Naive B cell (primary cell): ENCODE results near the gene ARL5A. TPM values are rescaled to one million over a fixed set of nuclear protein-coding genes. Genes with fewer than 3 reads are reported as not detected.
A peak's percentile ranks its signal among the peaks of the same experiment; 100 is the strongest.

Source experiments
- ATAC-seq, 2 donors: fragments of 150-1000 bp; cut with Tn5 transposase; 2 replicates each; pipeline ENCODE4 v1.10.0; 2021; ENCODE audit warnings: low read depth in 2 of 2, mild to moderate bottlenecking in 2 of 2, moderate library complexity in 2 of 2
- DNase-seq: peaks from one replicate; pipeline ENCODE4 v3.0.0; 2022
- H3K27ac Mint-ChIP-seq, 6 donors: one replicate each; pipeline ENCODE4 v1.8.0; 2020 to 2022; ENCODE audit warnings: mild to moderate bottlenecking in 6 of 6, mixed read lengths in 6 of 6, moderate library complexity in 5 of 6, inconsistent platforms in 2 of 6
- H3K27me3 Mint-ChIP-seq, 3 donors: one replicate each; pipeline ENCODE4 v1.8.0; 2021 to 2022; ENCODE audit warnings: mixed read lengths in 3 of 3, mild to moderate bottlenecking in 1 of 3
- H3K36me3 Mint-ChIP-seq, 2 donors: one replicate each; pipeline ENCODE4 v1.8.0; 2020 to 2022; ENCODE audit warnings: mixed read lengths in 2 of 2, inconsistent platforms in 1 of 2, mild to moderate bottlenecking in 1 of 2
- H3K4me1 Mint-ChIP-seq, 3 donors: one replicate each; pipeline ENCODE4 v1.8.0; 2020 to 2022; ENCODE audit warnings: mixed read lengths in 3 of 3, inconsistent platforms in 1 of 3, mild to moderate bottlenecking in 1 of 3, moderate library complexity in 1 of 3
- H3K4me3 Mint-ChIP-seq, 8 donors: one replicate each; pipeline ENCODE4 v1.8.0; 2020 to 2022; ENCODE audit warnings: mild to moderate bottlenecking in 8 of 8, mixed read lengths in 8 of 8, moderate library complexity in 8 of 8, inconsistent platforms in 2 of 8
- H3K9me3 Mint-ChIP-seq, 7 donors: one replicate each; pipeline ENCODE4 v1.8.0; 2020 to 2022; ENCODE audit warnings: mixed read lengths in 7 of 7, mild to moderate bottlenecking in 5 of 7, inconsistent platforms in 2 of 7, moderate library complexity in 1 of 7
- polyA plus RNA-seq, 6 donors: library from polyadenylated mRNA; unstranded; fragments of 300-500 nt; fragmentation: Illumina TruSeq; gene quantifications; one replicate each; pipeline ENCODE4 v1.2.3, GENCODE V29; 2021; ENCODE audit warnings: low read depth in 6 of 6

Gene ARL5A
- polyA plus RNA-seq, 6 donors from 2014 or later: 67.6 to 139 (median 90.9) TPM

DNA sequence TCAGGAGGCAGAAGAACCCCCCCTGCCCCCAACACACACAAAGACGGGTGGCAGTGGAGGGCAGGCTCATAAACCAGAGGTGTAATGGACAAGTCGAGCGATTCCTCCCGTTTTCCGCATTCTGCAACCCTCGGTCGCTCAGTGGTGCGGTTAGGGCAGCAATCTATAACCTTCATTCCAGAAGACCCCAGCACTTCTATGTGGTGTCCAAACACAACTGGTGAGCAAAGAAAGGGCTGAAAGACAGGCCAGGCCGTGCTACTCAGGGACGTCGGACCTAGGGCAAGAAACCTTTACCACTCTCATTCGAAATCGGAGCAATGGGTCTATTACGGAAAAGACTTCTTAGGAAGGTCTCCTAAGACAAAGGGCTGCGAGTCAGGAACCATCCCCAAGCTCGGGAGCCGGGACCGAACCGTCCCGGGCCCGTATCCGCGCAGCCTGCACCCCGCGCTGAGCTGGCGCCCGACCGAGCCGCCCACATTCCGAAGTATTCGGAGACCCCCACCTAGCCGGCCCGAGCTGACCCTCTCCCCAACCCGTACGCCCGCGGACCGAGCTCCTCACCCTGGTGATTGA is 568 bp downstream of the ARL5A start:
- peak overlapping the region; percentile 76 to 96 (median 88) for H3K4me3 Mint-ChIP-seq
- H3K27me3 Mint-ChIP-seq: no peaks in the 10 kb centered on the region
- peak; percentile 17 to 18 for ATAC-seq
- H3K9me3 Mint-ChIP-seq: peaks cover 0 to 4% (median 0%) of the 10 kb centered on the region in 7 donors
- peaks cover 28 to 48% (median 44%) of the 10 kb centered on the region in 3 donors for H3K4me1 Mint-ChIP-seq
- peak overlapping the region; percentile 73 to 98 (median 94) for H3K27ac Mint-ChIP-seq
- DNase-seq: no peak
- H3K36me3 Mint-ChIP-seq: peaks cover 0 to 5% of the 10 kb centered on the region in 2 donors

DNA sequence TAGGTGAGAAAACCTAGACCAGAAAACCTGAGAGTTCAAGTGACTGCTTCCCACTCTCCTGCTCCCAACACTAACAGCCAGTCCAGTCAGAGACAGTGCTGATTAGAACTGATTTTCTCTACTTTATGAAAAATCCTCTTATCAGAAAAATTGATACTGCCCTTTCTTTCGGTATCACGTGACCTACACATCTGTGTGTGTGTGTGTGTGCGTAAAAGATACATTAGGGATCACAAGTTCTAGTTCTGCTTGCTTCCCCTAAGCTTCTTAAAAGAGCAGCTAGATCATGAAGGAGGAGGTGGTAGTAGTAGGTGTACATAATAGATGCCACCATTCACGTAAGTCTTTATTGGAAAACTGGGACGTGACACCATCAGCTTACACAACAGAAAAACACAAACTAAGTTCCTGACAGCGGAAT is 1.5 kb downstream of the ARL5A start:
- ATAC-seq: no peak

DNA sequence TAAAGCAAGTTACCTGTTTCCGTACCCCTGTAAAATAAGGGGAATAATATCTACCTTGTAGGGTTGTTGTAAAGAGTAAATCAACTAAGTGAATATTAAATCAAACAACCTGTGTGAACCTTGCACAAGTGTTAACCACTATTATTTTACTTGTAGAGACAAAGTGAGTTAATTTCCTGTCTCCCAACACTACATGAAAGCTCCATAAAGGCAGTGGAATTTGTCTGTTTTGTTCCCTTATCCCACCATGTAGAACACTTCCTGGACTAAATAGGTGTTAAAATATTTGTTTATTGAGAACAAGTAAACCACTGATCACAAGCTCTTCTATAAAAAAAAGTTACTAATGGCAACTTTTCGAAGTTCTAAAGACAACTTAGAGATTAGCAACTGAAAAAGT is 3.3 kb downstream of the ARL5A start:
- H3K4me3 Mint-ChIP-seq: peak overlapping the region in 1 of 8 donors; percentile 77
- no peaks in the 10 kb centered on the region for H3K27me3 Mint-ChIP-seq
- H3K36me3 Mint-ChIP-seq: peaks cover 0 to 5% of the 10 kb centered on the region in 2 donors
- H3K27ac Mint-ChIP-seq: no peak overlapping the region
- peaks cover 38 to 67% (median 59%) of the 10 kb centered on the region in 3 donors for H3K4me1 Mint-ChIP-seq
- DNase-seq: no peak
- no peak for ATAC-seq
- H3K9me3 Mint-ChIP-seq: peaks cover 0 to 4% (median 0%) of the 10 kb centered on the region in 7 donors

More for the DNA sequence above, 1.5 kb downstream of the ARL5A start:
- Mint-ChIP-seq H3K4me1 (peaks cover 31 to 54% (median 51%) of the 10 kb centered on the region in 3 donors), H3K27me3 (no peaks in the 10 kb centered on the region), H3K36me3 (peaks cover 0 to 5% of the 10 kb centered on the region in 2 donors), H3K27ac (peak overlapping the region in 2 of 6 donors; percentile 60 to 91), H3K4me3 (peak overlapping the region; percentile 76 to 96 (median 88)), H3K9me3 (peaks cover 0 to 4% (median 0%) of the 10 kb centered on the region in 7 donors)
- DNase-seq: no peak

DNA sequence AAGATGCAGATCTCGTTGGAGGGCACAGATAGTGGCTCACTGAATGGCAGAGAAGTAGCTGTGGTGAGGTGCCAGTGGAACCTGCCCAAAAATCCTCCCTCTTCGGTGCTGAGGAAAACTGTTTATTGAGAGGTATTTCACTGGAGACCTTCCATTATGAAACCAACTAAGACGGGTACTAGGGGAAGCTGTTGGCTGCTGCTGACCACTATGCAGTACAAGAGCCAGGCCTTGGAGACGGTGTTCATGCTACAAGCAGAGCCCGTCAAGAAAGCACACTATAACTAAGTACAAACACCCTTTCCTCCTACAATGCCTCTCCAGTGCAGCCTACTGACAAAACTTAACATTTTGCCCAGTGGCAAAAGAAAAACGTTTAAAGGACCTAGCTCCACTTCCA is 4.6 kb downstream of the ARL5A start:
- H3K27ac Mint-ChIP-seq: no peak overlapping the region
- H3K4me1 Mint-ChIP-seq: peaks cover 39 to 60% (median 57%) of the 10 kb centered on the region in 3 donors
- ATAC-seq: no peak

DNA sequence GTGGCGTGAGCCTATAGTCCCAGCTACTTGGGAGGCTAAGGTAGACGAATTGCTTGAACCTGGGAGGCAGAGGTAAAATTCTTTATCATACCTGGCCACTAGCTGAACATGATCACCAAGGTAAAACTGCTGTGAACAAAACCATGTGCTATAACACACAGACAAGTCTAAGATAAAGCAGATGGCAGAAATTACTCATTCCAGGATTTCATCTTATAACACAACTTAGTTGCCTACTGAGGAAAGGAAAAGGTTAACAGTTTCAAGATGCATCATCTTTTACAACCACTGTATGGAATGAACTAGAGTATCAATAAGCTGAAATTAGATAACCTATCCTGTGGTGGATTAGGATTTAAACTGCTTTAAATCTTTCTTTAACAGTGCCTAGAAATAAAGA is 8.3 kb downstream of the ARL5A start:
- H3K36me3 Mint-ChIP-seq: peaks cover 5 to 8% of the 10 kb centered on the region in 2 donors
- H3K9me3 Mint-ChIP-seq: no peaks in the 10 kb centered on the region
- H3K27ac Mint-ChIP-seq: no peak overlapping the region
- no peak for DNase-seq
- H3K27me3 Mint-ChIP-seq: no peaks in the 10 kb centered on the region
- H3K4me1 Mint-ChIP-seq: peaks cover 36 to 46% (median 36%) of the 10 kb centered on the region in 3 donors
- no peak for ATAC-seq
- H3K4me3 Mint-ChIP-seq: no peak overlapping the region

More for the DNA sequence above, 4.6 kb downstream of the ARL5A start:
- no peaks in the 10 kb centered on the region for H3K27me3 Mint-ChIP-seq
- H3K9me3 Mint-ChIP-seq: no peaks in the 10 kb centered on the region
- DNase-seq: no peak
- H3K4me3 Mint-ChIP-seq: peak overlapping the region in 1 of 8 donors; percentile 9
- H3K36me3 Mint-ChIP-seq: no peaks in the 10 kb centered on the region

DNA sequence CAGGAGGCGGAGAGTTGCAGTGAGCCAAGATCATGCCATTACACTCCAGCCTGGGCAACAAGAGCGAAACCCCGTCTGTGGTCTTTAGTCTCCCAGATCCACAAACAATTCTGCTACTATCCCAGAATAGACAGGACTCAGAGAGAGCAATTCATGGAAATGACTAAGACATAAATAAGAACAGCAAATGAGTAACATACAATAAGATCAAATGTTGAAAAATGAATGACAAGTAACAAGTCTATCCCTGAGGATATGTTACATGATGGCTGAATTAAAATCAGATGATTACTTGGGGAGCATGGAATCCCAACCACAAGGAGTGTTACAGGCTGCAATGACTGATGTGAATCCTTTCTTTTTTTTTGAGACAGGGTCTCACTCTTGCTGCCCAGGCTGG is 10.3 kb downstream of the ARL5A start:
- ATAC-seq: no peak
- H3K4me3 Mint-ChIP-seq: no peak overlapping the region
- no peak overlapping the region for H3K27ac Mint-ChIP-seq
- no peaks in the 10 kb centered on the region for H3K9me3 Mint-ChIP-seq
- peaks cover 7 to 12% of the 10 kb centered on the region in 2 donors for H3K36me3 Mint-ChIP-seq
- no peak for DNase-seq
- no peaks in the 10 kb centered on the region for H3K27me3 Mint-ChIP-seq
- peaks cover 23 to 33% (median 28%) of the 10 kb centered on the region in 3 donors for H3K4me1 Mint-ChIP-seq

DNA sequence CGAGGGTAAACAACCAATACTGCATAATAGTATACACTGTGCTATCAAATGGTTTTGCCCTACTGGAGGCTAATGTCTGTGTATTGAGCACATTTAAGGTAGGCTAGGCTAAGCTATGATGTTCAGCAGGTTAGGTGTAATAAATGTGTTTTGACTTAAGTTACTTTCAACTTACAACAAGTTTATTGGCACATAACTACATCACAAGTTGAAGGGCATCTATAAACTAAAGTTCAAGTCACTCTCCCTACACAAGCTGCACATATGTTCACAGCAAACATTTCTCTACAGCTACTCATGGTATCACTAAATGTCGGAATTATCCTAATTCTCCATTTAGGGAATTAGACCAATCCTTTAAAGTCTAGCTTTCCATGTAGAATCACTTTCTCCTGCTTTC is 11.4 kb downstream of the ARL5A start:
- Mint-ChIP-seq H3K9me3 (peaks cover 0 to 3% (median 0%) of the 10 kb centered on the region in 7 donors), H3K4me3 (no peak overlapping the region), H3K36me3 (peaks cover 15 to 16% of the 10 kb centered on the region in 2 donors), H3K27me3 (no peaks in the 10 kb centered on the region), H3K4me1 (peaks cover 18 to 24% (median 20%) of the 10 kb centered on the region in 3 donors), H3K27ac (no peak overlapping the region)
- DNase-seq: no peak
- ATAC-seq: no peak

DNA sequence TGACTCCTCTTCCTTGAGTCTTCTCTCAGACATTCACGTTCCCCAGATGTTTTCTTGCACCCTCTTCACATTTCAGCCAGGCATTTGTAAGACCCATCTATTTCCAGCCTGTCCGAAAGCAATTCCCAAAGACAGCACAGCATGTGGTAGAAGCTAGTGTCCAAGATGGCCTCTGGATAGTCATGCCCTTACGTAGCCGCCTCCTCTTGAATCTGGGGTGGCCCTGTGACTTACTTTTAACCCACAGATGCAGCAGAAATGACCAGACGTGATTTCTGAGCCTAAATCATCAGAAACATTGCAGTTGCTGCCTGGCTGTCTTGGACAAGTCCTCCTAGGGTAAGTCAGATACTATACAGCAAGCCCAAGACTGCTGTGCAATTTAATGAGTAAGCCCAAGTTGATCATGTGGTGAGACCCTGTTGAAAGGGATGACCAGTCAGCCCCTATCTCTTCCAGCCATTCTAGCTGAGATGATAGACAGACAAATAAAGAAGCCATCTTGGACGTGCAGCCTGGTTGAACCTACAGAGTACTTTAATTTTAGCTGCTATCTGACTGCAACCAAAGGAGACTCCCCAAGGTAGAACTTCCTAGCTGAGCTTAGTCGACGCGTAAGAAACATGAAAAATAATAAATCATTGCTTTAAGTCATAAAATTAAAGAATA is 12.3 kb downstream of the ARL5A start:
- no peaks in the 10 kb centered on the region for H3K27me3 Mint-ChIP-seq
- peaks cover 0 to 3% (median 0%) of the 10 kb centered on the region in 7 donors for H3K9me3 Mint-ChIP-seq
- H3K4me1 Mint-ChIP-seq: peaks cover 14 to 19% (median 17%) of the 10 kb centered on the region in 3 donors
- no peak for DNase-seq
- no peak for ATAC-seq
- H3K4me3 Mint-ChIP-seq: no peak overlapping the region
- H3K27ac Mint-ChIP-seq: peak overlapping the region in 2 of 6 donors; percentile 70 to 74
- peaks cover 16 to 20% of the 10 kb centered on the region in 2 donors for H3K36me3 Mint-ChIP-seq

DNA sequence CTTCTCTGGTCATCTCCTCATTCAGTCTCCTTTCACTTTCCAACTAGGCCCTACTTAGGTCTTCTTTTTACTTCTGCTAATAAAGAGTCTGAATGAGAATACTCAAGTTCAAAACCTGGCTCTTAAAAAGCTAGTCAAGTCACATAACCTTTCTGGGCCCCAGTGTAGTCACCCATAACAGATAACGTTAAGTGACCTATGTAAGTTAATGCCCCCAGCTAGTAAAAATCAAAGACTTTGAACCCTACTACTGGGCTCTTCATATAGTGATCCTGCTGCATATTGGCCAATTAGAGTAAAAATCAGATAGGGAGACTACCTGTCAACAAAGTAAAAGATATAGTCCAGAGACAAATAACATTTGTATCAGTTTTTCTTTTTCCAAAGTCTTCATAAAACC is 17.7 kb downstream of the ARL5A start:
- Mint-ChIP-seq H3K27ac (peak overlapping the region in 2 of 6 donors; percentile 6 to 38), H3K4me3 (no peak overlapping the region), H3K9me3 (peaks cover 0 to 3% (median 0%) of the 10 kb centered on the region in 7 donors), H3K4me1 (peaks cover 0 to 6% (median under 1%) of the 10 kb centered on the region in 3 donors), H3K27me3 (no peaks in the 10 kb centered on the region), H3K36me3 (peaks cover 21 to 23% of the 10 kb centered on the region in 2 donors)
- DNase-seq: no peak
- no peak for ATAC-seq

DNA sequence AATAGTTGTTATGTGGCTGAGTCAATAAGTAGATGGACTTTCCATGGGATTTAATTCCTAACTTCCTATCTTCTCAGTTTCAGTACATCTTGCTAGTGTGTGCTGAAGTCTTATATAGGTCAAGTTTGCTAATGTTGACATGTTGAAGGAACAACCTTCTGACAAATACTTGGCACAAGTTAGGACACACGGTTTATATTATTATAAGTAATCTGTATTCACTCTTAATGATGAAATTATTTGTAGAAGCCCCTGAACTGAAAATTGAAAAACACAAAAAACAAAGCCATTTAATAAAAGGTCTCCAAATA is 19.2 kb downstream of the ARL5A start:
- H3K27ac Mint-ChIP-seq: peak overlapping the region in 2 of 6 donors; percentile 24 to 62
- no peak overlapping the region for H3K4me3 Mint-ChIP-seq
- peaks cover 0 to 3% (median 0%) of the 10 kb centered on the region in 7 donors for H3K9me3 Mint-ChIP-seq
- peaks cover 0 to 6% (median 0%) of the 10 kb centered on the region in 3 donors for H3K4me1 Mint-ChIP-seq
- peaks cover 15 to 22% of the 10 kb centered on the region in 2 donors for H3K36me3 Mint-ChIP-seq
- ATAC-seq (no peak), DNase-seq (no peak)
- H3K27me3 Mint-ChIP-seq: no peaks in the 10 kb centered on the region

DNA sequence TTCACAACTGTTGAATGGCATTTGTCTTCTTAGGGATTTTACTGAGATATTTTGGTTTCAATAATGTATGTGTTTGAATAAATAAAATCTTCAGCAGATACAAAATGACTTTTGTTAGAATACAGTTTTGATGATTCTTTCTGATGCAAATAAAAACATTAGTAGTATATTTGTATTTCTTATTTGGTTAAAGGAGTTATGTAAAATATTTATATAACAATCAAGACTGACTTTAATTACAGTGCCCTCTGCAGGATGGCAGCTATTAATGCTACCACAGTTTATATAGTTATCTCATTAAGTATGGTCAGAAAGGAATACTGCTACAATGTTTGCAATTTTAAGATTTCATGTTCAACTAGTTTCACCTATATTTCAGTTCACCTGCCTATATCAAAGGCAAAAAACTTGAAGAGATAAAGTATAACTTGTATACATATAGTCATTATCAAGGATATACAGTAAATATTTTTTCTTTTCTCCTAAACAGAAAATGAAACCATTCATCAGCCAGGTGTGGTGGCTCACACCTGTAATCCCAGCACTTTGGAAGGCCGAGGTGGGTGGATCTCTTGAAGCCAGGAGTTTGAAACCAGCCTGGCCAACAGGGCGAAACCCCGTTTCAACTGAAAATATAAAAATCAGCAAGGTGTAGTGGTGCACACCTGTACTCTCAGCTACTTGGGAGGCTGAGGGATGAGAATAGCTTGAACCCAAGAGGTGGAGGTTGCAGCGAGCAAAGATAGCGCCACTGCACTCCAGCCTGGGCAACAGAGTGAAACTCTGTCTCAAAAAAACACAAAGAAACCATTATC is 19.8 kb downstream of the ARL5A start:
- Mint-ChIP-seq H3K27me3 (no peaks in the 10 kb centered on the region), H3K27ac (peak overlapping the region in 2 of 6 donors; percentile 24 to 62), H3K4me1 (peaks cover 0 to 6% (median 0%) of the 10 kb centered on the region in 3 donors), H3K36me3 (peaks cover 15 to 22% of the 10 kb centered on the region in 2 donors), H3K9me3 (peaks cover 0 to 3% (median 0%) of the 10 kb centered on the region in 7 donors), H3K4me3 (peak overlapping the region in 1 of 8 donors; percentile 21)
- DNase-seq: peak; percentile 36
- ATAC-seq: peak; percentile 49 to 55

DNA sequence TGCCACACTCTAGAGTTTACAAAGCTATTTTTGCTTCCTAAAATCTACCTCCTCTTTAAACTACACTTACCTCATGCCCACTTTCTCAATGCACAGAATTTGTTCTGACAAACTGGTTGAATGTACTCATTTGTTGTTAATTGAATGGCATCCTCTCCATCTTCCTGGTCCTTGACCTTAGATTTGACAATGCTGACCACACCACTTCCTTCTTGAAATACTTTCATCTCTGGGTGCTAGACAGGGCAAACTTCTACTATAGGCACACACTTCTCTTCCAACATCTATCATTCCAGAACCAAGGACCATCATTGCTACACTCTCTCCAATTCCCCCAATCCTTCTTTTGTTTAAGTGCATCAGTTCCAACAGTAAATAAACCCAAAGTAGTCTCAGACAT is 22.3 kb downstream of the ARL5A start:
- ATAC-seq (no peak), DNase-seq (no peak)
- H3K4me1 Mint-ChIP-seq: peaks cover 0 to 6% (median 0%) of the 10 kb centered on the region in 3 donors
- H3K27me3 Mint-ChIP-seq: no peaks in the 10 kb centered on the region
- H3K27ac Mint-ChIP-seq: no peak overlapping the region
- no peaks in the 10 kb centered on the region for H3K9me3 Mint-ChIP-seq
- H3K36me3 Mint-ChIP-seq: peaks cover 8 to 13% of the 10 kb centered on the region in 2 donors
- no peak overlapping the region for H3K4me3 Mint-ChIP-seq

DNA sequence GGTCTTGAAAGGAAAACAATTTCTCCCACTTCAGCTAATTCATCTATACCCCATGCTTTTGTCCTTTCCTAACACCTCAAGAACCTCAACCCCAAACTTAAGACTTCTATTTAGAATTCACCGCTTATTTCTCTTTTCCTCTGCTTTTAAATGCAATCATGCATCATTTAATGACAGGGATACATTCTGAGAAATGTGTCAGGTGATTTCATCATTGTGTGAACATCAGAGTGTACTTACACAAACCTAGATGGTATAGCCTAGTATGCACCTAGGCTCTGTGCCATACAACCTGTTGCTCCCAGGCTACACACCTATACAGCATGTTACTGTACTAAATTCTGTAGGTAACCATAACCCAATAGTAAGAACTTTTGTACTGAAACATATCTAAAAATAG is 22.9 kb downstream of the ARL5A start:
- Mint-ChIP-seq H3K4me1 (peaks cover 0 to 6% (median 0%) of the 10 kb centered on the region in 3 donors), H3K27ac (no peak overlapping the region), H3K27me3 (no peaks in the 10 kb centered on the region), H3K9me3 (no peaks in the 10 kb centered on the region), H3K36me3 (peaks cover 4 to 11% of the 10 kb centered on the region in 2 donors), H3K4me3 (no peak overlapping the region)
- ATAC-seq (no peak), DNase-seq (no peak)
